Body of pancreas (tissue), 4 donors: ENCODE results near the gene PIK3CG. TPM values are rescaled to one million over a fixed set of nuclear protein-coding genes. Genes with fewer than 3 reads are reported as not detected.
A peak's percentile ranks its signal among the peaks of the same experiment; 100 is the strongest.

Experiments used
- ATAC-seq: fragments of 150-250 bp; one replicate; pipeline ENCODE4 v1.9.1; 2016
- DNase-seq, 4 donors: peaks; one replicate each; pipeline ENCODE4 v3.0.0-alpha.2; 2019
- H3K27ac ChIP-seq, 4 donors: fragments of 200-600 bp; sonication (generic); 1 replicate in 3 of 4; 2 replicates in 1 of 4; pipeline versions ENCODE4 v1.5.1 to v1.6.1; 2016 to 2019; ENCODE audit warnings: mild to moderate bottlenecking in 1 of 4, mixed read lengths in 1 of 4, moderate library complexity in 1 of 4
- H3K27me3 ChIP-seq, 2 donors: fragments of 200-600 bp; sonication (generic); one replicate each; pipeline ENCODE4 v1.6.0; 2016; ENCODE audit warnings: mild to moderate bottlenecking in 1 of 2
- H3K36me3 ChIP-seq, 2 donors: fragments of 200-600 bp; sonication (generic); replicated peaks in 1 of 2; 2 replicates each; pipeline ENCODE4 v1.5.1; 2016; ENCODE audit warnings: low read depth in 2 of 2; ENCODE audit not compliant: insufficient read depth in 1 of 2
- H3K4me1 ChIP-seq: fragments of 200-600 bp; sonication (generic); one replicate; pipeline ENCODE4 v1.6.0; 2016
- H3K4me3 ChIP-seq, 2 donors: fragments of 200-600 bp; sonication (generic); 1 replicate in 1 of 2; 2 replicates in 1 of 2; pipeline ENCODE4 v1.5.1; 2016 to 2019
- H3K9me3 ChIP-seq, 3 donors: fragments of 200-600 bp; sonication (generic); 1 replicate in 2 of 3; 2 replicates in 1 of 3; pipeline ENCODE4 v1.5.1; 2016
- POLR2A ChIP-seq, 3 donors: fragments of 450-650 bp; IDR thresholded peaks; one replicate each; pipeline ENCODE4 v1.6.1; 2016; ENCODE audit warnings: antibody characterized with exemption in 3 of 3, mild to moderate bottlenecking in 2 of 3
- WGBS, 2 donors: methylation state at CpG; one replicate each; pipeline ENCODE4 v1.1.5; 2017; 5-methylcytosine and 5-hydroxymethylcytosine counted together
- intact Hi-C: fragments of 100-400 bp; cut with DNase I; formaldehyde crosslinking; loops from one replicate; pipeline ENCODE4 v1.15.1; 2023
- total RNA-seq, 2 donors: library from RNA; depleted of rRNA; stranded (reverse); fragments of >200 nt; gene quantifications; one replicate each; pipeline ENCODE4 v1.1.0, GENCODE V29; 2016
- TF ChIP-seq, protein P1 (sequence below), 7 experiments: fragments of 450-650 bp in 4 of 7; fragments of 200-600 bp in 3 of 7; sonication (generic) in 3 of 7; IDR thresholded peaks; one replicate each; pipeline ENCODE4 v1.5.1; 2016 to 2019; ENCODE audit warnings: antibody characterized with exemption in 7 of 7

Gene PIK3CG
- total RNA-seq, 2 donors from 2014 or later, result 0.66 to 3.1 TPM

- ATAC-seq (peak; percentile 27), DNase-seq (peak; percentile 16 to 31 (median 23))
- Histone ChIP-seq H3K27ac (no peak overlapping the region), H3K4me3 (no peak overlapping the region), H3K27me3 (no peaks in the 10 kb centered on the region), H3K4me1 (no peaks in the 10 kb centered on the region), H3K9me3 (no peaks in the 10 kb centered on the region), H3K36me3 (no peaks in the 10 kb centered on the region)
- intact Hi-C loops, result no loop called here
- 74 to 77% methylated on average over 10 of the region's 10 CpGs for WGBS, 2 donors
- TF ChIP-seq POLR2A (IDR thresholded peaks at IDR 0.05), result no peak
- TF ChIP-seq, protein P1, sequence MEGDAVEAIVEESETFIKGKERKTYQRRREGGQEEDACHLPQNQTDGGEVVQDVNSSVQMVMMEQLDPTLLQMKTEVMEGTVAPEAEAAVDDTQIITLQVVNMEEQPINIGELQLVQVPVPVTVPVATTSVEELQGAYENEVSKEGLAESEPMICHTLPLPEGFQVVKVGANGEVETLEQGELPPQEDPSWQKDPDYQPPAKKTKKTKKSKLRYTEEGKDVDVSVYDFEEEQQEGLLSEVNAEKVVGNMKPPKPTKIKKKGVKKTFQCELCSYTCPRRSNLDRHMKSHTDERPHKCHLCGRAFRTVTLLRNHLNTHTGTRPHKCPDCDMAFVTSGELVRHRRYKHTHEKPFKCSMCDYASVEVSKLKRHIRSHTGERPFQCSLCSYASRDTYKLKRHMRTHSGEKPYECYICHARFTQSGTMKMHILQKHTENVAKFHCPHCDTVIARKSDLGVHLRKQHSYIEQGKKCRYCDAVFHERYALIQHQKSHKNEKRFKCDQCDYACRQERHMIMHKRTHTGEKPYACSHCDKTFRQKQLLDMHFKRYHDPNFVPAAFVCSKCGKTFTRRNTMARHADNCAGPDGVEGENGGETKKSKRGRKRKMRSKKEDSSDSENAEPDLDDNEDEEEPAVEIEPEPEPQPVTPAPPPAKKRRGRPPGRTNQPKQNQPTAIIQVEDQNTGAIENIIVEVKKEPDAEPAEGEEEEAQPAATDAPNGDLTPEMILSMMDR (IDR thresholded peaks at IDR 0.05), result no peak
Observed at GRCh38 chr7:106858618-106859532, 6.2 kb upstream of the PIK3CG start.

- DNase-seq (no peak), ATAC-seq (no peak)
- Histone ChIP-seq H3K4me3 (no peak overlapping the region), H3K4me1 (no peaks in the 10 kb centered on the region), H3K27me3 (no peaks in the 10 kb centered on the region), H3K27ac (no peak overlapping the region), H3K36me3 (no peaks in the 10 kb centered on the region), H3K9me3 (no peaks in the 10 kb centered on the region)
- TF ChIP-seq, protein P1 (IDR thresholded peaks at IDR 0.05), result no peak
- TF ChIP-seq POLR2A (IDR thresholded peaks at IDR 0.05), result no peak
- intact Hi-C loops, result no loop called here
- 64 to 65% methylated on average over 8 of the region's 8 CpGs for WGBS, 2 donors
Observed at GRCh38 chr7:106862317-106863089, 2.6 kb upstream of the PIK3CG start.

- no peaks in the 10 kb centered on the region for H3K36me3 ChIP-seq
- no peaks in the 10 kb centered on the region for H3K27me3 ChIP-seq
- DNase-seq (no peak), ATAC-seq (no peak)
- WGBS, 2 donors, result 53 to 67% methylated on average over 3 of the region's 3 CpGs
- H3K27ac ChIP-seq, result no peak overlapping the region
- TF ChIP-seq, protein P1 (IDR thresholded peaks at IDR 0.05), result no peak
- TF ChIP-seq POLR2A (IDR thresholded peaks at IDR 0.05), result no peak
- no peak overlapping the region for H3K4me3 ChIP-seq
- intact Hi-C loops, result no loop called here
- no peaks in the 10 kb centered on the region for H3K9me3 ChIP-seq
- H3K4me1 ChIP-seq, result no peaks in the 10 kb centered on the region
Observed at GRCh38 chr7:106863274-106863997, 1.6 kb upstream of the PIK3CG start.

DNA sequence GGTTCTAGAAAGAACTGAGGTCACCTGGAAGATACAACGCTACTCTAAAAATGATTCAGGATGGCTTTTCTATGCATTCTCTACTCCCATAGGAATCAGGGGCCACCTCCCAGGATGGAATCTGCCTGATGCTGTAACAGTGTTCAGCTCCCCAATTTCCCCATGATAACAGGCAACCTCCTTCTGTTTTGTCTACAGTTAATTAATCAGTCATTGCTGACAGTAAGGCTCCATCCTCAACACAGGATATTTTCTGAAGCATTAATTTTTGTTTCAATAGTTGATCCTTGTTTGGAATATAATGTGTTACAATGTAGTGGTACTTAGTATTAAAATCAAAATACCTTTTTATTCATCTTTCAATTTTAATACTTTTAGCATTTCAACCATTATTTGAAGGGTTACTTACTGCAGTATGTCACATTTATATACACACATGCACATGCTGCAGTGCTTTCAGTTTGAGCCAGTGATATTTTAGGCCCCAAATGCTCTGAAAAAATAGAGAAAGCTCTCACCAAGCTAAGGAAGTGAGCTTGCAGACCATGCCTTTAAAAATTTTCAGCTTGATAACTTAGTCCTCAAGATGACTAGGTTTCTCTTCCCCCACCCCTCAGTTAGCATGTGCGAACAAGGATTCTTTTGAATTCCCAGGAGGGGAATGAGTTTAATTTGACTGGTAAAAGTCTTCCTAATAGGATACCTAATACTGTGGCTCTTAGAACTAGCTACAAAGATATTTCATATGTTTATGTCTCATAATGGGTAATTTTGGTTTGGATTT, 592 bp upstream of the PIK3CG start:
- Histone ChIP-seq H3K4me3 (no peak overlapping the region), H3K27ac (peak overlapping the region in 1 of 4 donors; percentile 14), H3K4me1 (no peaks in the 10 kb centered on the region), H3K27me3 (no peaks in the 10 kb centered on the region), H3K36me3 (no peaks in the 10 kb centered on the region), H3K9me3 (no peaks in the 10 kb centered on the region)
- TF ChIP-seq, protein P1 (IDR thresholded peaks at IDR 0.05), result no peak
- no peak for TF ChIP-seq POLR2A (IDR thresholded peaks at IDR 0.05)
- ATAC-seq, result no peak
- no peak for DNase-seq
- WGBS, 2 donors, result 73 to 83% methylated on average over 2 of the region's 2 CpGs
- intact Hi-C loops, result no loop called here
